ENCODE results near the gene FLT3. TPM values are rescaled to one million over a fixed set of nuclear protein-coding genes. Genes with fewer than 3 reads are reported as not detected.
"Not testable (repeated sequence)": the region's sequence is repeated elsewhere in the genome, so short reads cannot be mapped to it uniquely, and the experiment has no call there.

FLT3 gene
- total and polyA plus RNA-seq, 7 donors, result 0.23 to 3.5 (median 2.0) TPM; not detected in 1

DNA sequence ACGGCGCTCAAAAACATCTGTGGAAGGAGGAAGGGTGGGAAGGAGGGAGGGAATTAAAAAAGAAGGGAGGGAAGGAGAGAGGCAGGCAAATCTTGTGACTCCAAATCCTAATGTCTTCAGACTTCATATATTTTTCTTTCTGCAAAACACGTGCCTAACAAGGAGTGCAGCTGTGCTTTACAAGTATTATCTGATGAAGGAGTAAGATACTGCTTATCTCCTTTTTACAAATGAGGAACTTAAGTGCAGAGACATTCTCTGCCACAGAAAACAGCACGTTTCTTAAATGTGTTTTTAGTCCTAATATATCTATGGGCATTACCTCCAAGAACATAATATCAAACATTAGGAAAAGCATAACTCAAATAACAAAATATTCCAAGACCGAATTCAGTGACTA lies 6.5 kb downstream of the FLT3 start:
- no peak for TF ChIP-seq POLR2A (IDR thresholded peaks at IDR 0.05)
- no peak for TF ChIP-seq EP300 (IDR thresholded peaks at IDR 0.05)
- TF ChIP-seq, protein P1, sequence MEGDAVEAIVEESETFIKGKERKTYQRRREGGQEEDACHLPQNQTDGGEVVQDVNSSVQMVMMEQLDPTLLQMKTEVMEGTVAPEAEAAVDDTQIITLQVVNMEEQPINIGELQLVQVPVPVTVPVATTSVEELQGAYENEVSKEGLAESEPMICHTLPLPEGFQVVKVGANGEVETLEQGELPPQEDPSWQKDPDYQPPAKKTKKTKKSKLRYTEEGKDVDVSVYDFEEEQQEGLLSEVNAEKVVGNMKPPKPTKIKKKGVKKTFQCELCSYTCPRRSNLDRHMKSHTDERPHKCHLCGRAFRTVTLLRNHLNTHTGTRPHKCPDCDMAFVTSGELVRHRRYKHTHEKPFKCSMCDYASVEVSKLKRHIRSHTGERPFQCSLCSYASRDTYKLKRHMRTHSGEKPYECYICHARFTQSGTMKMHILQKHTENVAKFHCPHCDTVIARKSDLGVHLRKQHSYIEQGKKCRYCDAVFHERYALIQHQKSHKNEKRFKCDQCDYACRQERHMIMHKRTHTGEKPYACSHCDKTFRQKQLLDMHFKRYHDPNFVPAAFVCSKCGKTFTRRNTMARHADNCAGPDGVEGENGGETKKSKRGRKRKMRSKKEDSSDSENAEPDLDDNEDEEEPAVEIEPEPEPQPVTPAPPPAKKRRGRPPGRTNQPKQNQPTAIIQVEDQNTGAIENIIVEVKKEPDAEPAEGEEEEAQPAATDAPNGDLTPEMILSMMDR (IDR thresholded peaks at IDR 0.05), result no peak
- no peak for TF ChIP-seq POLR2AphosphoS5 (IDR thresholded peaks at IDR 0.05)
- Histone ChIP-seq H3K9me3 (peaks cover 0 to under 1% (median 0%) of the 10 kb centered on the region in 4 donors), H3K4me1 (no peaks in the 10 kb centered on the region), H3K27ac (no peak overlapping the region), H3K27me3 (peaks cover 0 to 35% (median 2%) of the 10 kb centered on the region in 3 donors), H3K36me3 (no peaks in the 10 kb centered on the region), H3K4me3 (no peak overlapping the region)
- intact Hi-C loops (cut with DNase I), result no loop called here
- no peak for DNase-seq
- WGBS, 2 donors, result 31 to 52% methylated on average over 5 of the region's 5 CpGs

DNA sequence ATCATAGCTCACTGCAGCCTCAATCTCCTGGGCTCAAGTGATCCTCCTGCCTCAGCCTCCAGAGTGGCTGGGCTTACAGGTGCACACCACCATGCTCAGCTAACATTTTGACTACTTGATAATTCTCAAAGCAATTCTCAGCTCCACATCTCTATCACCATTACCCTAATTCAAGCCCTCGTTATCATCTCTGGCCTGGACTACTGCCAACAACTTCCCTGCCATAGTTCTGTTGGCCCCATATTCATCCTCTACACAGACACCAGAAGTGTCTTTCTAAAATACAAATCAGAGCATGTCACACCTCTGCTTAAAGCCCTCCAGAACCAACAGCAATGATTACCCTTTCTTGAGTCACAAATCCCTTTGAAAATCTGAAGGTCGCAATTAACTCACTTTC lies 7.9 kb downstream of the FLT3 start:
- intact Hi-C loops (cut with DNase I), result no loop called here
- H3K27me3 ChIP-seq, result peaks cover 0 to 21% (median 0%) of the 10 kb centered on the region in 3 donors
- DNase-seq, result no peak
- no peak overlapping the region for H3K27ac ChIP-seq
- H3K4me3 ChIP-seq, result no peak overlapping the region
- no peaks in the 10 kb centered on the region for H3K9me3 ChIP-seq
- H3K36me3 ChIP-seq, result no peaks in the 10 kb centered on the region
- no peaks in the 10 kb centered on the region for H3K4me1 ChIP-seq
- WGBS, 2 donors, result 46 to 69% methylated on average over 2 of the region's 2 CpGs
- no peak for TF ChIP-seq EP300 (IDR thresholded peaks at IDR 0.05)

DNA sequence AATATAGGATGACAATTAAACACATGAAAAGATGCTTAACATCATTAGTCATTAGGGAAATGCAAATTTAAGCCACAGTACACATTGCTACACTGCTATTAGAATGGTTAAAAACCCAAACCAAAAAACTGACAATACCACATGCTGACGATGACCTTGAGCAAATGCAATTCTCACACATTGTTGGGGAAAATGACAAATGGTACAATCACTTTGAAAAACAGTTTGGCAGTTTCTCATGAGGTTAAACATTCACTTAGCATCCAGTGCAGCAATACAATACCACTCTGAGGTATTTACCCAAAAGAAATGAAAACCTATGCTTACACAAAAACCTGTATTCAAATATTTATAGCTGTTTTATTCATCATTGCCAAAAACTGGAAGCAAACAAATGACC lies 11.3 kb downstream of the FLT3 start:
- H3K27me3 ChIP-seq, result no peaks in the 10 kb centered on the region
- intact Hi-C loops (cut with DNase I), result no loop called here
- H3K4me1 ChIP-seq, result no peaks in the 10 kb centered on the region
- H3K27ac ChIP-seq, result no peak overlapping the region
- DNase-seq, result no peak
- H3K9me3 ChIP-seq, result no peaks in the 10 kb centered on the region
- H3K4me3 ChIP-seq, result no peak overlapping the region
- no peaks in the 10 kb centered on the region for H3K36me3 ChIP-seq
- 25 to 66% methylated on average over 1 of the region's 1 CpG for WGBS, 2 donors
- TF ChIP-seq, protein P1 (IDR thresholded peaks at IDR 0.05), result no peak
- no peak for TF ChIP-seq EP300 (IDR thresholded peaks at IDR 0.05)
- no peak for TF ChIP-seq POLR2A (IDR thresholded peaks at IDR 0.05)
- no peak for TF ChIP-seq POLR2AphosphoS5 (IDR thresholded peaks at IDR 0.05)

DNA sequence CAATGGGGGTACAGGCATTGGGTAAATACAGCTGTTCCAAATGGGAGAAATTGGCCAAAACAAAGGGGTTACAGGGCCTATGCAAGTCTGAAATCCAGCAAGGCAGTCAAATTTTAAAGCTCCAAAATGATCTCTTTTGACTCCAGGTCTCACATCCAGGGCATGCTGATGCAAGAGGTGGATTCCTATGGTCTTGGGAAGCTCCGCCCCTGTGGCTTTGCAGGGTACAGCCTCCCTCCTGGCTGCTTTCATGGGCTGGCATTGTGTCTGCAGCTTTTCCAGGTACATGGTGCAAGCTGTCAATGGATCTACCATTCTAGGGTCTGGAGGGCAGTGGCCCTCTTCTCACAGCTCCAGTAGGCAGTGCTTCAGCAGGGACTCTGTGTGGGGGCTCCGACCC lies 22.6 kb downstream of the FLT3 start:
- WGBS, 2 donors, result 93 to 94% methylated on average over 2 of the region's 2 CpGs

DNA sequence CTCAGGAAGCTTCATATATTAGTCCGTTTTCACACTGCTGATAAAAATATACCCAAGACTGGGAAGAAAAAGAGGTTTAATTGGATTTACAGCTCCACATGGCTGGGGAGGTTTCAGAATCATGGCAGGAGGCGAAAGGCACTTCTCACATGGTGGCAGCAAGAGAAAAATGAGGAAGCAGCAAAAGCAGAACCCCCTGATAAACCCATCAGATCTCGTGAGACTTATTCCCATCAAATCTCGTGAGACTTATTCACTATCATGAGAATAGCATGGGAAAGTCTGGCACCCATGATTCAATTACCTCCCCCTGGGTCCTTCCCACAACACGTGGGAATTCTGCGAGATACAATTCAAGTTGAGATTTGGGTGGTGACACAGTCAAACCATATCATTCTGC lies 23.1 kb downstream of the FLT3 start:
- WGBS, 2 donors, result 78% methylated on average over 6 of the region's 6 CpGs
- TF ChIP-seq POLR2A (IDR thresholded peaks at IDR 0.05), result no peak
- TF ChIP-seq, protein P1 (IDR thresholded peaks at IDR 0.05), result no peak
- Histone ChIP-seq H3K4me3 (no peak overlapping the region), H3K27ac (no peak overlapping the region), H3K36me3 (no peaks in the 10 kb centered on the region), H3K4me1 (no peaks in the 10 kb centered on the region), H3K27me3 (no peaks in the 10 kb centered on the region), H3K9me3 (no peaks in the 10 kb centered on the region)
- no peak for DNase-seq
- intact Hi-C loops (cut with DNase I), result no loop called here

More for the DNA sequence above, 22.6 kb downstream of the FLT3 start:
- H3K27ac ChIP-seq; intact Hi-C loops (cut with DNase I); H3K4me1 ChIP-seq; H3K9me3 ChIP-seq; DNase-seq; H3K36me3 ChIP-seq; H3K27me3 ChIP-seq; H3K4me3 ChIP-seq: not testable (repeated sequence)

DNA sequence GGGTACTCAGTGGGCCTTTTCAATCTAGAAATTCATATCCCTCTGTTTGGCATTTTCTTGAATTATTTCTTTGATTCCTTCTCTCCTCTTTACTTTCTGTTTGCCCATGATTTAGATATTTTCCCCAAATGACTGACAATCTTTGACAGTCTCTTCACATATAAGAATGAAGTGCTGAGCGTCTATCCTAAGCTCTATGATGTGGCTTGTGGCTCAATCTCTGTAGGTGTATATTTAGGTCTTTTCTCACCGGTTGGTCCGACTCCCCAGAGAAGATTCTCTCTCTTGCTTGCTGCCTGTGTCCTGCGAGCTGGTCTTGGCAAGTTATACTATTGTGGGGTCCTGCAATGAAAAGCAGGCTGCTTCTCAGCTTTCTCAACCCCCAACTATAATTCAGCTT lies 29.0 kb downstream of the FLT3 start:
- Histone ChIP-seq H3K27me3 (no peaks in the 10 kb centered on the region), H3K4me1 (no peaks in the 10 kb centered on the region), H3K9me3 (no peaks in the 10 kb centered on the region), H3K36me3 (no peaks in the 10 kb centered on the region), H3K4me3 (no peak overlapping the region), H3K27ac (no peak overlapping the region)
- no peak for DNase-seq
- WGBS, 2 donors, result 56 to 91% methylated on average over 4 of the region's 4 CpGs
- TF ChIP-seq, protein P1 (IDR thresholded peaks at IDR 0.05), result no peak
- TF ChIP-seq POLR2AphosphoS5 (IDR thresholded peaks at IDR 0.05) (no peak), EP300 (IDR thresholded peaks at IDR 0.05) (no peak), POLR2A (IDR thresholded peaks at IDR 0.05) (no peak)
- intact Hi-C loops (cut with DNase I), result no loop called here

All from sigmoid colon (tissue), 7 donors.